Brain microvascular endothelial cell (primary cell): Measurements from ENCODE around the gene CD53.
A peak's percentile ranks its signal among the peaks of the same experiment; 100 is the strongest.

ENCODE experiments used
- DNase-seq: peaks from one replicate; pipeline ENCODE4 v3.0.0-alpha.2; 2020
- H3K27ac ChIP-seq: fragments of 250-450 bp; sonication (Bioruptor Pico); 2 replicates; pipeline ENCODE4 v1.5.1; 2020; ENCODE audit warnings: mild to moderate bottlenecking, moderate library complexity
- H3K27me3 ChIP-seq: fragments of 250-450 bp; sonication (Bioruptor Pico); replicated peaks from 2 replicates; pipeline ENCODE4 v1.5.1; 2020; ENCODE audit warnings: mild to moderate bottlenecking
- H3K36me3 ChIP-seq: fragments of 250-450 bp; sonication (Bioruptor Pico); replicated peaks from 2 replicates; pipeline ENCODE4 v1.5.1; 2020; ENCODE audit warnings: mild to moderate bottlenecking
- H3K4me3 ChIP-seq: 2 replicates; pipeline ENCODE4 v1.5.1; 2011; ENCODE audit warnings: low read depth, mild to moderate bottlenecking, control low read depth, low read length, moderate library complexity
- in situ Hi-C: cut with HindIII; loops from 2 replicates; pipeline ENCODE4 v1.10.0; 2017; ENCODE audit warnings: low sequenced_read_pairs, low pct_ligation_motif_present
- TF ChIP-seq, protein P1 (sequence below): IDR thresholded peaks from 2 replicates; pipeline ENCODE4 v1.5.1; 2011; ENCODE audit warnings: low read depth, mild to moderate bottlenecking, moderate library complexity, low read length, control low read depth, inconsistent platforms; ENCODE audit errors: missing control alignments

Gene CD53

DNA sequence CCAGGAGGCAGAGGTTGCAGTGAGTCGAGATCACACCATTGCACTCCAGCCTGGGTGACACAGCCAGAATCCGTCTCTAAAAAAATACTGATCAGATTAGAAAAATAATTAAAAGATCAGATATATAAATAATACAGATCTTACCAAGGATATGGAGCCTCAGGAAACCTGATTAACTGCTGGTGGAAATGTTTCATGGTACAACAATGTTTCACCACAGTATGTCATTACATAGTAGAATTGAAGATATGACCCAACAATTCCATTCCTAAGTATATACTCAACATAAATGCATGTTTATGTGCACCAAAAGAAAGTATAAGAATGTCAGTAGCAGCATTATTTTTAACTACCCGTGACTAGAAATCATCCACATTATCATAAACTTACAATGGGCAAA, 41.7 kb downstream of the CD53 start:
- H3K4me3 ChIP-seq = no peak overlapping the region
- no peaks in the 10 kb centered on the region for H3K27me3 ChIP-seq
- DNase-seq = no peak
- H3K27ac ChIP-seq = no peak overlapping the region
- TF ChIP-seq, protein P1, sequence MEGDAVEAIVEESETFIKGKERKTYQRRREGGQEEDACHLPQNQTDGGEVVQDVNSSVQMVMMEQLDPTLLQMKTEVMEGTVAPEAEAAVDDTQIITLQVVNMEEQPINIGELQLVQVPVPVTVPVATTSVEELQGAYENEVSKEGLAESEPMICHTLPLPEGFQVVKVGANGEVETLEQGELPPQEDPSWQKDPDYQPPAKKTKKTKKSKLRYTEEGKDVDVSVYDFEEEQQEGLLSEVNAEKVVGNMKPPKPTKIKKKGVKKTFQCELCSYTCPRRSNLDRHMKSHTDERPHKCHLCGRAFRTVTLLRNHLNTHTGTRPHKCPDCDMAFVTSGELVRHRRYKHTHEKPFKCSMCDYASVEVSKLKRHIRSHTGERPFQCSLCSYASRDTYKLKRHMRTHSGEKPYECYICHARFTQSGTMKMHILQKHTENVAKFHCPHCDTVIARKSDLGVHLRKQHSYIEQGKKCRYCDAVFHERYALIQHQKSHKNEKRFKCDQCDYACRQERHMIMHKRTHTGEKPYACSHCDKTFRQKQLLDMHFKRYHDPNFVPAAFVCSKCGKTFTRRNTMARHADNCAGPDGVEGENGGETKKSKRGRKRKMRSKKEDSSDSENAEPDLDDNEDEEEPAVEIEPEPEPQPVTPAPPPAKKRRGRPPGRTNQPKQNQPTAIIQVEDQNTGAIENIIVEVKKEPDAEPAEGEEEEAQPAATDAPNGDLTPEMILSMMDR = no peak
- in situ Hi-C loops = no loop called here
- H3K36me3 ChIP-seq = no peaks in the 10 kb centered on the region

GRCh38 chr1:110915804-110916203, 42.9 kb downstream of the CD53 start:
- no peak for DNase-seq
- Histone ChIP-seq H3K4me3 (no peak overlapping the region), H3K27ac (no peak overlapping the region), H3K36me3 (no peaks in the 10 kb centered on the region), H3K27me3 (no peaks in the 10 kb centered on the region)
- in situ Hi-C loops = no loop called here
- TF ChIP-seq, protein P1 = no peak

GRCh38 chr1:110916274-110916668, 43.3 kb downstream of the CD53 start:
- no peak for DNase-seq
- TF ChIP-seq, protein P1 = no peak

GRCh38 chr1:110916669-110917306, 43.8 kb downstream of the CD53 start:
- TF ChIP-seq, protein P1 = no peak
- Histone ChIP-seq H3K36me3 (no peaks in the 10 kb centered on the region), H3K4me3 (no peak overlapping the region), H3K27me3 (no peaks in the 10 kb centered on the region), H3K27ac (no peak overlapping the region)
- peak; percentile 14 for DNase-seq
- in situ Hi-C loops = no loop called here

More at GRCh38 chr1:110916274-110916668, 43.3 kb downstream of the CD53 start:
- Histone ChIP-seq H3K4me3 (no peak overlapping the region), H3K27me3 (no peaks in the 10 kb centered on the region), H3K36me3 (no peaks in the 10 kb centered on the region), H3K27ac (no peak overlapping the region)
- in situ Hi-C loops = no loop called here

DNA sequence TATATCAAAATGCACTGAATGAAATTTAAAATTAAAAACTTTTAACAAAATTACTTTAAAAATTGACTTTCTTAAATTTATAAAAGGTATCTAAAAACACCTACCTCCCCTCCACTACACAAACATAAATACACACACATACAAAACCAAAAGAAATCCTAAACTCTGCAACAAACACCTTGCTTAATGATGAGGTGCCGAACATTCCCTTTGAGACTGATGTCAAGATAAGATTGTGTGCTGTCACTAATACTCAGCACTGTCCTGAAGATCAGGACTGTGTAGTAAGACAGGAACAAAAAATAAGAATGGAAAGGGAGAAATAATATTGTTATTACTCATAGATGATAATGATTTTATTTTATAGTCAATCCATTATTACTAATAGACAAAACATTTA, 45.1 kb downstream of the CD53 start:
- Histone ChIP-seq H3K4me3 (no peak overlapping the region), H3K27ac (no peak overlapping the region), H3K27me3 (no peaks in the 10 kb centered on the region), H3K36me3 (no peaks in the 10 kb centered on the region)
- in situ Hi-C loops = no loop called here
- no peak for DNase-seq
- TF ChIP-seq, protein P1 = no peak

- no peak overlapping the region for H3K4me3 ChIP-seq
- in situ Hi-C loops = no loop called here
Measured at GRCh38 chr1:110921953-110922352, 49.0 kb downstream of the CD53 start.

More at GRCh38 chr1:110921953-110922352, 49.0 kb downstream of the CD53 start:
- TF ChIP-seq, protein P1 = no peak
- no peaks in the 10 kb centered on the region for H3K36me3 ChIP-seq
- no peaks in the 10 kb centered on the region for H3K27me3 ChIP-seq
- H3K27ac ChIP-seq = no peak overlapping the region
- DNase-seq = no peak
